Esophagus muscularis mucosa (tissue), 4 donors: ENCODE data around the gene PLAAT5.

Experiments used
- CTCF ChIP-seq, 3 experiments: fragments of 200-600 bp in 2 of 3; fragments of 450-650 bp in 1 of 3; sonication (generic) in 2 of 3; IDR thresholded peaks; one replicate each; pipeline ENCODE4 v1.5.1; 2017 to 2019; ENCODE audit warnings: antibody characterized with exemption in 3 of 3, mild to moderate bottlenecking in 2 of 3, moderate library complexity in 1 of 3
- EP300 ChIP-seq: sonication (generic); formaldehyde crosslinking; IDR thresholded peaks from one replicate; pipeline ENCODE4 v1.6.1; 2017; ENCODE audit warnings: antibody characterized with exemption
- POLR2A ChIP-seq: fragments of 450-650 bp; IDR thresholded peaks from one replicate; pipeline ENCODE4 v1.6.1; 2017; ENCODE audit warnings: antibody characterized with exemption, moderate library complexity, mild to moderate bottlenecking, low read depth
- POLR2AphosphoS5 ChIP-seq, 2 donors: sonication (generic); formaldehyde crosslinking; IDR thresholded peaks; one replicate each; pipeline ENCODE4 v1.6.1; 2017; ENCODE audit warnings: antibody characterized with exemption in 2 of 2

DNA sequence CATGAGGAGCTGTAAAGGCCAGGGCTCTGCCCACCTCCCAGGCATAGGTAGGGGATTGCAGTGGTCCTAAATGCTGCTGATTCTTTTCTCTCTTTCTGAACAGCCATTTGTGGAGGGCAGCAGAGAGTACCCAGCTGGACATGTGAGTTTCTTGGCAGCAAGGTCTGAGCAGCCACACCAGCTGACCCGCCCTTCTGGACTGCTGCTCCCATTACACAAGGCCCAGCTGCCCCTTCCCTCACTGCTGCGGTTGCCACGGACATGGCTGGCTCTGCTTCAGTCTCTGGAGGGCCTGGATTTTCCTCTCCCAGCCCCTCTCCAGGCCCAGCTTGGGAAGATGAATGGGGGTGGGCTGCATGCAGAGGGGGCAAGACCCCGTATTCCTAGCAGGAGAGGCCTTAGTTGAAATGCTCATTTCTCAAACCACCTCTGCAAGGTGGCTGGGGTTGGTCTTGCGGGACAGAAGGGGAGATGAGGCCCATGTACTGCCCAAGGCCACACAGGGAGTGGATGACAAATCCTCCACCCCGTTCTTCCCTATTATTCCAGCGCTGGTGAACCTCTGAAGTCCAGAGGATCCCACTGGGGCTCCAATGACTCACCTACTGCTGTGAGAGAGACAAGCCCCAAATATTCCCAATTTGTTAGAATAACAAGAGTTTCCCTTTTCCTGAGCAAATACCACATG lies 19.5 kb upstream of the PLAAT5 start:
- TF ChIP-seq CTCF (IDR thresholded peaks at IDR 0.05) (no peak), POLR2AphosphoS5 (IDR thresholded peaks at IDR 0.05) (no peak), POLR2A (no peak), EP300 (no peak)
